GM19452 (cell line): ENCODE measurements around the gene CCNI.

Source experiments
- ATAC-seq: cut with Tn5 transposase; IDR thresholded peaks from one replicate; pipeline ENCODE4 v1.9.1; 2021; ENCODE audit not compliant: unreplicated experiment

CCNI gene

DNA sequence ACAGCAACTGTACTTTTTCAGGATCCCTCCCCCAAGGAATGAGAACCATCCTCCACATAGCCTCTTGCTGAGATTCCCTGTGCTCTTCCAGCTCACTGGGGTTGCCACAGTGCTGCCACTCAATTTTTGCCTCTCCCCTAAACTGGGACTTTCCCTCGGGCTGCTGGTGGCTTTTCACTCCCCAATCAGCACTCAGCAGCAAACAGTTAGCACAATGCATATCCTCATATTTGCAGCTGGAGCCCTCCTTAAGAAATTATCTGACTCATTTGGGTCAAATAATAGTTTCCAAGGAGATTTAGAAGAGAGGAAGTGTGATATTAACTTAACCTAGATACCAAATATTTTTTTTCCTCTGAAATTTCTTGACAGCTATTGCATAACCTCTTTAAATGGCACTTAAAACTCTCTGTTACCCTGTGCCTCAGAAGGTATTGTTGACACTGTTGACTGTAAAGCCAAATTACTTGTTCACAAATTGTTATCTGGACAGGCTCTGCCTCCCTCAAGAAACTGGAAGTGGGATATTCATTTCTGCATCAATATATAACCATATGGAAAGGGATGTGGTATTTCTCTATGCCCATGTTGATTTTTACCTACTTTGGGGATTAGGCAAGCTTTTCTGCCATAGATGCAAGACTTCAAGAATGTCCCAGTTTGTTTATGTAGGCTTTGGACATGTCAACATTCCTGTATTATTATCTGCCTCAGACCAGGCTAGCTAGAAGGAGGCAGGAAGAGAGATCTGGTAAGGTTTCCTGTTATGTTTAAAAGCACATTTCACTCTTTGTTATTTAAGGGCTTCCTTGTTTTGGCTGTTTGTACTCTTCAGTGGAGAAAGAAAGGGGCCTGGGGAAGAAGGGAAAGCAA is 68.2 kb downstream of the CCNI start:
- peak; percentile 70 for ATAC-seq

DNA sequence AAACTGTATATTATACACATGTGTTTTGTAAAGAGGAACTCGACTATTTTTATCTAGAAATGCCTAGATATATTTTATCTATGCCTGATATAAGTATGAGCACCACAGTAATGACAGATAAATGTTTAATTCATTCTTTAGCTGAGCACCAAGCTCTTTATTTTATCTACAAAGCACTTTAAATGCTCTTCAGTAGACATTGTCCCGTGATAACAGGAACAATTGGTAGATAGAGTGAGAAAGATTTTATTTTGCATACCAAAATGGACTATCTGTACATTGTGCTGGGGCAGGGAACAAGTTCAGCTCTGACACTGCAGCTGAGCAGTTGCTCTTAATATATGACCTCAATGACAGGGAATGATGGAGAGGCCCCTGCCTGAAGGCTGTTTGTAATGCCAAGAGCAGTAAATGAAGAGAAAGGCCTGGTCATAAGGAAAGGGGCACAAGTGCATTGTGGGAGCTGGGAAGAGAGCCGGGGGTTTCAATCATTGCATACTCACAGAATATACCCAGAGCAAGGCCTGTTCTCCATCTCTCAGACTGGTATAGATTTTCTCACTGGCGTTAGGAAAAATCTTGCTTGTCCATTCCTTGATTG is 68.9 kb downstream of the CCNI start:
- ATAC-seq = no peak

DNA sequence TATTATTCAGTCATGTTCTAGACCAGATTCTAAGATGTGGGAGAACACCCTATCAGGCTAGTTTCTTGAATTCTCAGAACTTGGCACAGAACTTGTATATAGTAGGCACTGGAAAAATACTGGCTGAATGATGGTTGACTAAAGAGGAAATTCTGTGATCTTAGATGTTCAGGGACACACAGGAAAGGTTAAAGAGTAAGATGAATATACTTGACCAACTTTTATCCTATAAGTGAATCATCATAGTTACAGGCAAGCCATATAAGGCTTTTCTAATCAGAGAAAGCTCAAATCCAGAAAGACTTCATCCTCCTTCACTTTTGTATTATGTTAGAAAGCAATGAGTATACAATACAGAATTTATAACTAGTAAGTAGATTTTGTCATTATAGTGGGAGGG is 72.4 kb downstream of the CCNI start:
- ATAC-seq = no peak

DNA sequence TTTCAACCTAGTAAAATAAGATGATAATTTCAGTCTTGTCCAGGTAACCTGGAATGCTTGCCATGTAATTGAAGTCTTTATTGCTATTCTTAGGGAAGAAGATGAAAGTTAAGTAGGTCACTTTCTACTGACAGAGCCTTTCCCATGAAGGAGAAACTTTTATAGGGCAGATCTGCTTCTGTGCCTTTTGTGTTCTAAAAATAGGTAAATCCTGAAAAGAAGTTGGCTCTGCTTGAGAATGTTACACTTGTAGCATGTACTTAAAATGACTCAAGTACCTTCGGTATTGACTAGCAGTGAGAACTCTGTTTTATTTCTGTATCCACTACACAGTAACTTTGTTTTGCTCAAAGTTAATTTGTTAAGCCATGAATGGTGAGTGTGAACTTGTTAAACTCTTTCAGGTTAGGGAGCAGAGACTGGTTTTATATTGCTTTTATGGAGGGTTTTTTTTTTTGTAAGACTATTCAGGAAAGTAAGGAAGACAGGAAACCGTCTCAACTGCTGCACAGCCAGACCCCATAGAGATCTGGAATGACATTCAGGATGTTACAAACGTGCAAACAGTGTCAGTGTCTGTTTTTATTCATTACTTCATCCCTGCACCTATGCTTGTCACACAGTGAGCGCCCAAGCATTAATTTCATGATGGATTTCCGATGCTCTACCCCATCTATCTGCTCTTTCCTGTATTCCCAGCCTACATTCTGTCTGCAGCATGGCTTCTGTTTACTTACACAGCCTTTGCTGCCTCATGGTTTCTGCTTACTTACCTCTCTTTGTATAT is 73.3 kb downstream of the CCNI start:
- ATAC-seq = no peak

DNA sequence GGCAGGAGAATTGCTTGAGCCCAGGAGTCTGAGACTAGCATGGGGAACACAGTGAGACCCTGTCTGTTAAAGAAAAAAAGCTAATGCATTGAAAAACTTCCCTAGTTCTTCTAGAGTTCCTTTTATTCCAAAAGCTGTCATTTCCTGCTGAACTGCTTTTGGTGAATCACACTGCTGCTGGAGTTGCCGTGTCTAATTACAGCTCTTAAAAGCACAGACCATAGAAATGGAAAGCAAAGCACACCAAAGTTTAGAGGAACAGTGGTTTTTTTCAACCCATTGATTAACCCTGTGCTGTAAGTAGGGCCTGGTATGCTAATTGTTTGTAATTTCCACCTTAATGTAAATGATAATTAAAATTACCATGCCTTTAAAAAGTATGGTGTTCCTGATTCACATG is 73.9 kb downstream of the CCNI start:
- ATAC-seq = no peak

DNA sequence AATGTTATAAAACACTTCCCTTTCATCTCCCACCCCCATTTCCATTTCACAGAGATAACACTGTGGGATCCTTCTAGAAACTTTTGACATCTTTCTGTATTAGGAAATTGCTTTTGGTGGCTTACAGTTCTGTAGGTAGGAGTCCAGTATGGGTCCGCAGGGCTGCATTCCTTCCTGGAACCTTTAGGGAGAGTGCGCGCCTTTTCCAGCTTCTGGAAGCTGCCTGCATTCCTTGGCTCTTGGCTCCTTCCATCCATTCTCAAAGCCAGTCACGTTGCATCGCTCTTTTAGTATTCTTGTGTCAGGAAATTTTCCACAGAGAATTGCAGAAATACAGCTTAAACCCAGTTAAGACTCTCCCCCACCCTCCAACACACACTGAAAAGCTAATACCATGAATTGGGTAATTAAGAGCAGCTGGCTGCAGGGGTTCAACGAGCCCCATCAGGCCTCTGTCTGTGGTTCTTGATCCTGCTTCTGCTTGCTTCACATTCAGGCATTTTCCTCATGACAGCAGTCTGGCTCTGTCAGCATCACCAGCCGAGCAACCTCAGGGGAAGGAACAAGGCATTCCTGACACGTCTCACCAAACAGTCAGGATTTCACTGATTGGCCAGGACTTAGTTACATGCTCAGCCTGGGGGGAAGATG is 77.4 kb downstream of the CCNI start:
- ATAC-seq = no peak

DNA sequence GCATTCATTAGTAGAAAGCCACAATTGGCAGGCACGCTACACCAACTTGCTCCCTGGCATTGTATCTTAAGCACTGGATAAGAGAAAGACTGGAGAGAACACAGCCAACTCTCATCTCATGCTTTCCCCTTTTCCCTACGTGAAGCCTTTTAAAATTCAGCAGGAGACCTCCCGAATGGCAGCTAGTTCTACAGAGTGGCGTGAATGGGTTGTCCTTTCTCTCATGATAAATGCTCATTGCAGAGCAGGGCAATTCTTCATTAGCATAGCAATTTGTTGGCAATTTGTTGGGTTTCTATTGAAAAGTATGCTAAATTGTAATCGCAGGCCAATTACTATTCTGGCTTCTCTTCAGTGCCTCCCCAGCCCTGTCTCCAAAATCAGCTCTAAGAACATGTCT is 78.3 kb downstream of the CCNI start:
- ATAC-seq = no peak
